ENCODE measurements around the gene FOSB.
A peak's percentile ranks its signal among the peaks of the same experiment; 100 is the strongest.

GRCh38 chr19:45428384-45429231, 39.2 kb upstream of the FOSB start:
- peak; percentile 63 for TF ChIP-seq CTCF (conservative IDR thresholded peaks at IDR 0.05; ENCODE audit: low read depth, low read length)
- no peak for TF ChIP-seq EZH2 (IDR thresholded peaks at IDR 0.05; ENCODE audit: borderline replicate concordance, low read depth, low read length, poor library complexity, severe bottlenecking)

Measured in A673 (cell line).